Astrocyte (in vitro differentiated cells and primary cell): ENCODE measurements around the gene FOLR1. TPM values are rescaled to one million over a fixed set of nuclear protein-coding genes. Genes with fewer than 3 reads are reported as not detected.

ENCODE experiments used
- DNase-seq: peaks from one replicate; pipeline ENCODE4 v3.0.0-alpha.2; 2010; ENCODE audit warnings: low read depth
- FAIRE-seq: peaks from 2 replicates; lab custom pipeline; 2011; peaks lifted over from hg19 to GRCh38; lab: Jason Lieb, UNC
- H2AFZ ChIP-seq: 2 replicates; pipeline ENCODE4 v1.6.0; 2012; ENCODE audit warnings: low read depth, low read length, inconsistent platforms
- H3K27ac ChIP-seq: 2 replicates; pipeline ENCODE4 v1.5.1; 2011; ENCODE audit warnings: low read depth, low read length, inconsistent platforms
- H3K27me3 ChIP-seq: 2 replicates; pipeline ENCODE4 v1.6.0; 2011; ENCODE audit warnings: low read length, inconsistent platforms; ENCODE audit not compliant: insufficient read depth
- H3K36me3 ChIP-seq: 2 replicates; pipeline ENCODE4 v1.5.1; 2011; ENCODE audit warnings: low read length, inconsistent platforms; ENCODE audit not compliant: insufficient read depth
- H3K4me1 ChIP-seq: 2 replicates; pipeline ENCODE4 v1.5.1; 2011; ENCODE audit warnings: low read length, inconsistent platforms; ENCODE audit not compliant: insufficient read depth
- H3K4me2 ChIP-seq: 2 replicates; pipeline ENCODE4 v1.6.0; 2012; ENCODE audit warnings: low read length, inconsistent platforms
- H3K4me3 ChIP-seq: 2 replicates; pipeline ENCODE4 v1.5.1; 2011; ENCODE audit warnings: low read depth, mild to moderate bottlenecking, low read length, inconsistent platforms; ENCODE audit not compliant: insufficient read depth
- H3K79me2 ChIP-seq: 2 replicates; pipeline ENCODE4 v1.6.0; 2012; ENCODE audit warnings: mild to moderate bottlenecking, low read length, inconsistent platforms; ENCODE audit not compliant: insufficient read depth
- H3K9ac ChIP-seq: 2 replicates; pipeline ENCODE4 v1.6.0; 2012; ENCODE audit warnings: mild to moderate bottlenecking, low read length, inconsistent platforms
- H3K9me3 ChIP-seq: 2 replicates; pipeline ENCODE4 v1.5.1; 2012; ENCODE audit warnings: low read depth, mild to moderate bottlenecking, low read length, inconsistent platforms; ENCODE audit not compliant: insufficient read depth
- H4K20me1 ChIP-seq: 2 replicates; pipeline ENCODE4 v1.6.0; 2012; ENCODE audit warnings: low read length, inconsistent platforms; ENCODE audit not compliant: insufficient read depth
- H3K27ac Mint-ChIP-seq: one replicate; pipeline ENCODE4 v1.8.0; 2021; ENCODE audit warnings: mild to moderate bottlenecking, mixed read lengths; ENCODE audit not compliant: unreplicated experiment
- H3K27me3 Mint-ChIP-seq: one replicate; pipeline ENCODE4 v1.8.0; 2021; ENCODE audit warnings: low read depth, mixed read lengths; ENCODE audit not compliant: unreplicated experiment
- H3K36me3 Mint-ChIP-seq: one replicate; pipeline ENCODE4 v1.8.0; 2021; ENCODE audit warnings: low read depth, mixed read lengths; ENCODE audit not compliant: unreplicated experiment
- H3K4me1 Mint-ChIP-seq: one replicate; pipeline ENCODE4 v1.8.0; 2021; ENCODE audit warnings: low read depth, mixed read lengths; ENCODE audit not compliant: unreplicated experiment
- H3K4me3 Mint-ChIP-seq: one replicate; pipeline ENCODE4 v1.8.0; 2021; ENCODE audit warnings: mild to moderate bottlenecking, moderate library complexity, mixed read lengths; ENCODE audit not compliant: unreplicated experiment
- H3K9me3 Mint-ChIP-seq: one replicate; pipeline ENCODE4 v1.8.0; 2021; ENCODE audit warnings: mild to moderate bottlenecking, mixed read lengths; ENCODE audit not compliant: unreplicated experiment
- EZH2 ChIP-seq: IDR thresholded peaks from 2 replicates; pipeline ENCODE4 v1.6.1; 2012; ENCODE audit warnings: mild to moderate bottlenecking, low read length, inconsistent platforms; ENCODE audit not compliant: insufficient read depth
- total RNA-seq: library from RNA; stranded (reverse); gene quantifications from 2 replicates; pipeline ENCODE4 v1.2.1, GENCODE V29; 2021
- TF ChIP-seq, protein P1 (sequence below): IDR thresholded peaks from 2 replicates; pipeline ENCODE4 v1.5.1; 2011; ENCODE audit warnings: low read depth, mild to moderate bottlenecking, inconsistent platforms, low read length, moderate library complexity; ENCODE audit not compliant: insufficient read depth

FOLR1 gene
- total RNA-seq, 1 donor from 2014 or later: 3.2 TPM

GRCh38 chr11:72208281-72208680 is 16.3 kb downstream of the FOLR1 start:
- no peak for FAIRE-seq
- H3K27ac Mint-ChIP-seq: no peak overlapping the region
- H2AFZ ChIP-seq: no peak overlapping the region
- H3K4me1 ChIP-seq: no peaks in the 10 kb centered on the region
- no peaks in the 10 kb centered on the region for H4K20me1 ChIP-seq
- H3K27me3 ChIP-seq: peaks cover 6% of the 10 kb centered on the region
- H3K9me3 Mint-ChIP-seq: peaks cover 15% of the 10 kb centered on the region
- no peak overlapping the region for H3K4me3 ChIP-seq
- H3K9ac ChIP-seq: no peak overlapping the region
- no peaks in the 10 kb centered on the region for H3K4me1 Mint-ChIP-seq
- H3K9me3 ChIP-seq: no peaks in the 10 kb centered on the region
- no peak for TF ChIP-seq EZH2
- TF ChIP-seq, protein P1, sequence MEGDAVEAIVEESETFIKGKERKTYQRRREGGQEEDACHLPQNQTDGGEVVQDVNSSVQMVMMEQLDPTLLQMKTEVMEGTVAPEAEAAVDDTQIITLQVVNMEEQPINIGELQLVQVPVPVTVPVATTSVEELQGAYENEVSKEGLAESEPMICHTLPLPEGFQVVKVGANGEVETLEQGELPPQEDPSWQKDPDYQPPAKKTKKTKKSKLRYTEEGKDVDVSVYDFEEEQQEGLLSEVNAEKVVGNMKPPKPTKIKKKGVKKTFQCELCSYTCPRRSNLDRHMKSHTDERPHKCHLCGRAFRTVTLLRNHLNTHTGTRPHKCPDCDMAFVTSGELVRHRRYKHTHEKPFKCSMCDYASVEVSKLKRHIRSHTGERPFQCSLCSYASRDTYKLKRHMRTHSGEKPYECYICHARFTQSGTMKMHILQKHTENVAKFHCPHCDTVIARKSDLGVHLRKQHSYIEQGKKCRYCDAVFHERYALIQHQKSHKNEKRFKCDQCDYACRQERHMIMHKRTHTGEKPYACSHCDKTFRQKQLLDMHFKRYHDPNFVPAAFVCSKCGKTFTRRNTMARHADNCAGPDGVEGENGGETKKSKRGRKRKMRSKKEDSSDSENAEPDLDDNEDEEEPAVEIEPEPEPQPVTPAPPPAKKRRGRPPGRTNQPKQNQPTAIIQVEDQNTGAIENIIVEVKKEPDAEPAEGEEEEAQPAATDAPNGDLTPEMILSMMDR: no peak
- DNase-seq: no peak
- no peaks in the 10 kb centered on the region for H3K36me3 ChIP-seq
- no peaks in the 10 kb centered on the region for H3K79me2 ChIP-seq
- no peak overlapping the region for H3K4me2 ChIP-seq
- H3K4me3 Mint-ChIP-seq: no peak overlapping the region
- H3K27me3 Mint-ChIP-seq: peaks cover 2% of the 10 kb centered on the region
- no peak overlapping the region for H3K27ac ChIP-seq
- peaks cover 2% of the 10 kb centered on the region for H3K36me3 Mint-ChIP-seq

DNA sequence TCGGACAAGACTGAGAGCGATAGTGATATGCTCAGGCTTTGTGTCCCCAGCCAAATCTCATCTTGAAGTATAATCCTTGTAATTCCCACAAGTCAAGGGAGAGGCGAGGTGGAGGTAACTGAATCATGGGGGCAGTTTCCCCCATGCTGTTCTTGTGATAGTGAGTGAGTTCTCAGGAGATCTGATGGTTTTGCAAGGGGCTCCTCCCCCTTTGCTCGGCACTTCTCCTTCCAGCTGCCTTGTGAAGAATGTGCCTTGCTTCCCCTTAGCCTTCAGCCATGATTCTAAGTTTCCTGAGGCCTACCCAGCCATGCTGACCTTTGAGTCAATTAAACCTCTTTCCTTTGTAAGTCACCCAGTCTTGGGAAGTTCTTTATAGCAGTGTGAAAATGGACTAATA is 17.2 kb downstream of the FOLR1 start:
- Mint-ChIP-seq H3K27me3 (peaks cover 6% of the 10 kb centered on the region), H3K4me3 (no peak overlapping the region), H3K9me3 (peaks cover 15% of the 10 kb centered on the region), H3K4me1 (no peaks in the 10 kb centered on the region), H3K27ac (no peak overlapping the region), H3K36me3 (peaks cover 2% of the 10 kb centered on the region)
- no peak for FAIRE-seq
- Histone ChIP-seq H3K36me3 (no peaks in the 10 kb centered on the region), H2AFZ (no peak overlapping the region), H3K4me2 (no peak overlapping the region), H3K4me3 (no peak overlapping the region), H3K9me3 (no peaks in the 10 kb centered on the region), H3K4me1 (no peaks in the 10 kb centered on the region), H3K27ac (no peak overlapping the region), H4K20me1 (no peaks in the 10 kb centered on the region), H3K27me3 (peaks cover 7% of the 10 kb centered on the region), H3K9ac (no peak overlapping the region), H3K79me2 (no peaks in the 10 kb centered on the region)
- no peak for TF ChIP-seq EZH2
- TF ChIP-seq, protein P1: no peak
- DNase-seq: no peak

- Histone ChIP-seq H3K27ac (no peak within 1 kb of the TSS), H4K20me1 (no peaks in the 10 kb centered on the region), H3K4me1 (no peaks in the 10 kb centered on the region), H3K4me2 (no peak within 1 kb of the TSS), H3K79me2 (no peaks in the 10 kb centered on the region), H2AFZ (no peak within 1 kb of the TSS), H3K9me3 (no peaks in the 10 kb centered on the region), H3K36me3 (no peaks in the 10 kb centered on the region), H3K4me3 (no peak within 1 kb of the TSS), H3K9ac (no peak within 1 kb of the TSS), H3K27me3 (peaks cover 23% of the 10 kb centered on the region)
- TF ChIP-seq EZH2: no peak
- TF ChIP-seq, protein P1: no peak
- Mint-ChIP-seq H3K4me3 (no peak within 1 kb of the TSS), H3K27me3 (peaks cover 38% of the 10 kb centered on the region), H3K36me3 (no peaks in the 10 kb centered on the region), H3K9me3 (peaks cover 4% of the 10 kb centered on the region), H3K4me1 (no peaks in the 10 kb centered on the region), H3K27ac (no peak within 1 kb of the TSS)
- FAIRE-seq (no peak), DNase-seq (no peak)
Measured at GRCh38 chr11:72216638-72217037, 24.7 kb downstream of the FOLR1 start, which contains the start of gene FOLR2. Gene FOLR2, plus strand, starts transcription at chr11:72216794. Its CDS starts 1,791 bp downstream, at chr11:72218585.
